ENCODE data around the gene UBAP2L.
"Not testable (repeated sequence)": the region's sequence is repeated elsewhere in the genome, so short reads cannot be mapped to it uniquely, and the experiment has no call there.

The UBAP2L gene

DNA sequence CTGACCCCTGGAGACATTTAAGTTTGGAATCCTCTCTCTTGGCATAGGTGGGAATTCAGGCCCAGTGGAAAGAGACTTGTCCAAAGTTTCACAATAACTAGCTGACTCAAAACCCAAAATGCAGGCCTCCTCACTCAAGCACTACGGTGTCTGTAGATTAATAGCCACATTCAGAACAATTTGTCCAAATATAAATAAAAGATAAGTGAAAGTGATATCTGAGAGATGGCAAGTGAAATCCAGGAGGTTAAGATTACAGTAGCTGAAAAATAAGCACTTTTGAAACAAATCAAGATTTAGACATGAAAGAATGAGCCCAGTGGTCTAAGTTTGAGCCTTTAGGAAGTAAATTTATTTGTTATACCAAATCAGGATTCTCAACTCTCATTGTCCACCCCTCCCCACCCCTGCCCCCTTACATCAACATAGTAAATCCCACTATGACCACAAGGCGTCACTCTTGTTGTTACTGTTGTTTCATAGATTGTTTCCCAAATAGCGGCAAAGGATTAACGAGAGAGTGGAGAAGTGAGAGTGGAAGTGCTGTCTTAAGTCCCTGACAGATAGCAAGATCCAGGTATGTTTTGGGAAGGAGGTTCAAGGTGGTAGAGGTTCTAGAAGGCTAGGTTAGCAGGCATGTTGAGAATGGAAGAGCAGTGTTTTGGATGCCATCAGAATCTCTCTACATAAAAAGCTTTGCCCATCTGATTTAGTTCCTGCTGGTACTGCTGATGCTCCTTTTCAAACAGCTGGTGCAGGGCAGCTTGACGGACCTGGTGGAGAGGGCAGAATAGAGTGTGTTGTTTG is 21.8 kb upstream of the UBAP2L start:
- DNase-seq, result peak; percentile 3

DNA sequence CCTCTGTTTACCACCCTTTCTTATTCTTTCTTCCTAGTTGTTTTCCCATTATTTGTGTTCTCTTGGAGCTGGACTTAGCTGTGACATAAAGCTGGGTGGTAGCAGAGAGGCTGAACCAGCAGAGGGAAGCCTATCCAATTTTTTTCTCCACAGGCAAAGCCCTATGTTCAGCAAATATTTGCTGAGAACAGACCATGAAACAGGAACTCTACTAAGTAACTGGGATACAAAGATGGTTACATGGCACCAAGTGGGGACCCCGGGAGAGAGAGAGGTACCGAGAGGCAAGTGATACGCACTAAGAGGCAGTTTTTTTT is 21.2 kb upstream of the UBAP2L start:
- DNase-seq, result no peak

DNA sequence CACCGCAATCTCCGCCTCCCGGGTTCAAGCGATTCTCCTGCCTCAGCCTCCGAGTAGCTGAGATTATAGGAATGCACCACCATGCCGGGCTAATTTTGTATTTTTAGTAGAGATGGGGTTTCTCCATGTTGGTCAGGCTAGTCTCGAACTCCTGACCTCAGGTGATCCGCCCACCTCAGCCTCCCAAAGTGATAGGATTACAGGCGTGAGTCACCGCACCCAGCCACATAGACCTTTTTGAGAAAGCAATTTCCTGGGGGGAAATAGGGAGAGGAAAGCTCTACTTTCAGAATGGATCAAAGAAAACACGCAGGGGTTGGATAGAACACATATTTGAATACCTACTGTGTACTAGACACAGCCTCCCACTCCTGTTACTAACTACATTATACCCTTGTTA is 15.0 kb upstream of the UBAP2L start:
- not testable (repeated sequence) for DNase-seq

DNA sequence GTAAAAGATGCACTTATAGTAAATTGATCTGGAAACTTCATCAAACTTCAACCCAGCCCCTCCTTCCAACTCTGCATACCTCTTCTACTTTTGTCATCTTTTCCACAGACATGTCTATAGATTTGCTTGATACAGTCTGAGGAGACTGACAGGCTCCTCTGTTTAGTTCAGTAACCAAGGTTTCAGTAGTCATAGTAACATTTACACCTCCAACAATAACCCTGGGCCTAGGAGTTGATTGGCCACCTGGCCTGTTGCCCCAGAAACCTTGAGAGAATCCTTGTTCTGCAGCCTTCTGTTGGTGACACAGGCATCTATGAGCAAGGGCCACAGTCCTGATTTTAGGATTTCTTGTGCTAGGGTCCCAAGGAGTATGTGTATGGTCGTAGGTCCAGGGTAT is 14.6 kb upstream of the UBAP2L start, which contains the start of gene CFAP141:
CFAP141 (minus strand) TSS at position 138 of the 400 bp plus-strand sequence; CDS start at position 112, 26 bp downstream.
- DNase-seq, result peak; percentile 14

DNA sequence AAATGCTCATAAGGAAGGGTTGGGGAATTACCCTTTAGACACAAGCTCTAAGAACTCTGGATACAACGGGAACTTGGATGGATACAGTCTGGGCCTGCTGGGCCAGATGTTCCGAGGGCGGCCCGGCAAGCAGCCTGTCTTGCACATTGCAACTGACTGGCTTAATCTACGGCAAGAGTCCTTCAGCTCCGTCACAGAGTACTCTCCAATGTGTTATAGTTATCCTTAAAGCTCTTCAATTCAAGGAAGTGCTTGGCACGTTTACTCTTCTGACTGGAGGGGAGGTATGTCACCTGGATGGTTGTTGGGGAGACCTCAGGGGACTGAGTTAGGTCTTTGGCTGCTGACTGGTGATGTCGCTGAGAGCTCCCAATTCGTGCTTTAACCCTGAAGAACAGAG is 13.5 kb upstream of the UBAP2L start:
- no peak for DNase-seq

DNA sequence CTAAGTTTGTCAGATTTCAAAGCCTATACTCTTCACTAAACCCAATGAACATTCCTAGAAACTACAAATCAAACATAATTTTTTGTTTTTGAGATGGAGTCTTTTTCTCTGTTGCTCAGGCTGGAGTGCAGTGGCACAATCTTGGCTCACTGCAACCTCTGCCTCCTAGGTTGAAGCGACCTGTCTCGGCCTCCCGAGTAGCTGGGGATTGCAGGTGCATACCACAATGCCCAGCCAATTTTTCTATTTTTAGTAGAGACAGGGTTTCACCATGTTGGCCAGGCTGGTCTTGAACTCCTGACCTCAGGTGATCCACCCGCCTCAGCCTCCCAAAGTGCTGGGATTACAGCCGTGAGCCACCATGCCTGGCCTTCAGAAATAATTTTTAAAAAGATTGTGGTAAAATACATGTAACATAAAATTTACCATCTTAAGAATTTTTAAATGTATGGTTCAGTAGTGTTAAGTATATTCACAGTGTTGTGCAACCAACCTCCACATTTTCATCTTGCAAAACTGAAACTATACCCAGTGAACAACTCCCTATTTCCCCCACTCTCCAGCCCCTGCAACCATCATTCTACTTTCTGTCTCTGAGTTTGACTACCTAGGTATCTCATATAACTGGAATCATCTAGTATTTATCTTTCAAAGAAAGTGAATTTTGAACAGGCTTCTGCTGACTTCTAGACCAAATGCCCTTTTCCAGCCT is 11.9 kb upstream of the UBAP2L start:
- DNase-seq, result no peak

DNA sequence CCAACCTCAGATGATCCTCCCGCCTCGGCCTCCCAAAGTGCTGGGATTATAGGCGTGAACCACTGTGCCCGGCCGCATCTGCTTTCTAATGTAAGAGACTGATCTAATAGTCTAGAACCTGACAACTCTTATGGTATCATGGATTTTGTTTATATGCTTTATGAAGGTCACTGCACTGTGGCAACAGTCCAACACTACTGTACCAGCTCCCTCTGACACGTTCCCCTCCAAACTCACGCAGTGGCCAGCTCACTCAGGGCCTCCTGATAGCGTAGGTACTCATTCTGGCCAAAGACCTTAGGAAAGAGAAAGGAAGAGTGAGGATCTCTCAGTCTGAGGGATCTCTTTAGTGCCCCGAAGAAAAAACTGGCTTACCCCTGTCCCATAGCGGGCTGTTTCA is 8.7 kb upstream of the UBAP2L start:
- DNase-seq, result no peak

DNA sequence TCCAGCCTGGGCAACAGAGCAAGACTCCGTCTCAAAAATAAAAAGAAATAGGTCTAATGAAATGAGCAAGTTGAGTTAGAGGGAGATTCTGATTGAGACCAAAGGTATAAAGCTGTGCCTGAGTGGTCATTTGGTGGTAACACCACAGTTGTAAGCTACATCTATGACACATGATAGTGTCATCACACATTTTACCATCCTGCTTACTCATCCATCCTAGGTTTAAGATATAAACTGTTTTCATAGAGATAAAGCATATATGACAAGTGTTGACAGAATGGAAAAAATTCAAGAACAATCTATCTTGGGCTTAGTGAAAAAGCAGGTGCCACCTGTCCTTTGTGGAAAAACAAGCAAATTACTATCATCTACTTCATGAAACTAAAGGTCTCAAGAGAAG is 7.5 kb upstream of the UBAP2L start:
- DNase-seq, result no peak

DNA sequence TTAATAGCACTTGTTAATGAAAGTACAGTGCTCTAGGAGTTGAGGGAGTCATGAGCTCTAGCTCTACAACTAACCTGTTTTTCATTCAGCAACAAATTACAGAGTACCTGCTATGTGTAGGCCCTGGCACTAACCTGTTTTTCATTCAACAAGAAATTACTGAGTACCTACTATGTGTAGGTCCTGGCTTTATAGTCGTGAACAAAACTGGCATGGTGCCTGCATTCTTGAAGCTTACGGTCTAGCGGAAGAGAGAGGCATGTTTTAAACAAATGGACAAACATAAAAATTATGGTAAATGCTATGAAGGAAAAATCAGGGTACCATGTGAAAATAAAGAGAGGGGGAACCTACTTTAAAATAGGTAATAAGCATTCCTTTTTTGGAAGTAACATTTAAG is 2.2 kb upstream of the UBAP2L start:
- no peak for DNase-seq

DNA sequence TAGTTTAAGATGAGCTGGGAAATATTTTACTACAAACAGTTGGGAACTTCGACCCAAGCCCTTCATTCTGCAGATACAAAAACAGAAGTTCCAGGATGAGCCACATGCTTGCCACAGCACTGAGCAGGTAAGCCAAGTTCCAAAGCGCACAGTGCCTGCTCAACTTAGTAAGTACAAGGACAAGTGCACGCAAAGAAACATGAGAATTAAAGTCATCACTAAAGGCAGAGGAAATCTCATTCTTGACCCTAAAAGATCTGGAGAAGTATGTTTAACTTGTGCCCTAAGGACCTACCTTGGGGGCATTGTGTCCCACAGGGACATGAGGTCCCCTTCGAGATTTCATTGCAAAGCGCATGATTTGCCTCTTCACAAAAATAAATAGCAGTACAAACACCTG is 1.2 kb upstream of the UBAP2L start:
- DNase-seq, result no peak

DNA sequence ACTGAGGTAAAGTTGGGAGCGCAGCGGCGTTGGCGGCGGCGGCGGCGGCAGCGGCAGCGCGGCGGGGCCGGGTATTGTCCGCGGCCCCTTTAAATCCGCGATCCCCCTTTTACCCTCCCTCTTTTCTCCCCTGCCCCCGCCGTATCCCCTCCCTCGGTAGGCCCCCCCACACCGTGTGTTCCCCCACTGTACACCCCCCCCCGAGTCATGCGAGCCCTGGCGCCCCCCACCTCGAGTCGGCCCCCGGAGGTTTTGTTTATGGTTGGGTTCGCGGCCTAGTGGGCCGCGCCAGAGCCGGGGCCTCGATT is 169 bp downstream of the UBAP2L start:
- DNase-seq, result no peak

DNA sequence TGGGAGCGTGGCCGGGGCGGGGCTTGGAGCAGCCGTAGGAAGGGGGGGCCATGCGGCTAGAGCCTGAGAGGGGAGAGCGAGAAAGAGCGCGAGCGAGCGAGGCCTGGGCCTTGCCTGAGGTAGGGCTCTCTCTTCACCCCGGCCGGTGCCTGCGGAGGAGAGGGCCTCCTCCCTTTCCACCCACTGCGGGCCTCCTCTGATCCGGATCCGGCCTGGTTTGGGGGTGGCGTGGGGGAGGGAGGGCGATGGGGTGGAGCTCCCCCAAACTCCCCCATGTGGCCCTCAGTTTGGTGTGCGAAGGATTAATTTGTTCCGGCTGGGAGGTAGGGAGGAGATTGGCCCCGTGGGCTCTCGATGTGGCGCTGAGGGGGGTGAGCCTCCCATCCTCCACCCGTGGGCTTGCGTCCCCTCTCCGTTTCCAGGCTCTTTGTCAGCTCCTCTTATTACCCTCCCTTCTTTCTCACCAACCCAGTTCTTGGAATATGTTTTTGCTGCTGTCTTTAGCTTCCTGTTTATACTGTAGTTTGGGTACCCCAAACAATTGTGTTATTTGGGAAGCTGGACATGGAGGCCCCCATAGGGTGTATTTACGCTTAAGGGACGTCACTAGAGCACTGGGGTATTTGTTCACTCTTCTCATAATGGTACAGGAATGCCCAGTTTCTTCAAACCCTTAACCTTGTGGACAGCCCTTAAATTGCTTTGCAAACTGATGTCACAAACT is 685 bp downstream of the UBAP2L start:
- peak; percentile 46 for DNase-seq

DNA sequence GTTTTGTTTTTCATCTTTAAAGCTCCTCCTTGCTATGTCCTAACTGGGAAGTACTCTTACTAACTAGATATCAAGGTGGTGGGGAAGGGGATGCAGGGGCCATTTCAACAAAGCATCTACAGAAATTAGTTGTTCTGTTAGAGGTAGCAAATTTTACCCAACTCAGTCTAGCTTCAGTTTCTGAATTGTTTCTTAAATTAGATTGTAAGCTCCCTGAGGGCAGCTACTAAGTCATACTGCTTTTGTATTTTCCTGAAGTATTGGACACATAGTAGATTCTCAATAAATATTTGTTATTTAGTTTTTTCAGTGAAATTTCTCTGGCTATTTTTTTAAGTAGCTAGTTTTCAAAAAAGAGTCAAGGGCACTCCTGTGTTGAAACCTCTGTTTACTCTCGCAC is 1.8 kb downstream of the UBAP2L start:
- DNase-seq, result no peak

DNA sequence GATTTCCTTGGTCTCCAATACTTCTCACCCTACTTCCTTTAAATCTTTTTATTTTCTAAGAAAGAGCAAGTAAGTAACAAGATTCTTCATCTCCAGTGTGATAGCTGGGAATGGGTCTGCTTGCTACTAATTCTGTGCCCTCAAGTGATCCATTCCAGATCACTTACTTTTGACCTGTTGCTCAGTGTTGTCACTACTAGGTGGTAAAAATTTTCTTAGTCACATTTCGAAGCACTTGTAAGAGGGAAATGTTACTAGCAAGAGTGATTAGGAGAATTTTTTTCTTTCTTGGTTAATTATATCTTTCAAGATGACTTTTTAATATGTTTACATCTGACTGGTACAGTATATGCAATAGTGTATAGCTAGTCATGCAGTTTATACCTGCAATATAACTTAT is 2.2 kb downstream of the UBAP2L start:
- no peak for DNase-seq

DNA sequence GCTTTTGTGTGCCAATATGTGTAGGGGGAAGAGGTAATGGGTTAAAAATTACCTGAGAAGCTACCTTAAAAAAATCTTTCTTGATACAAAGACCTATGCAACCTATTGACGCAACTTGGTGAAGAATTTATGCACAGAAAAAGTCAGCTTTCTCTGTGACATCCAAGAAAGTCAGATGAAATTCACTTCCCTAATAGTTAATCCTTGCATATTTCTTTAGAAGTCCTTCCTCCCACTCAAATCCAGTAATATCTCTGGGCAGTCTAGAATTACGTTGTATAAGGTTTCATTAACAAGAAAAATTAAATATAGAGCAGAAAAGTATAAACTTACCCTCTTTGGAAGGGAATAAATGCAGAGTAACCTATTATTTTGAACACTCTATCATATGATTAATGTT is 2.9 kb downstream of the UBAP2L start:
- no peak for DNase-seq

DNA sequence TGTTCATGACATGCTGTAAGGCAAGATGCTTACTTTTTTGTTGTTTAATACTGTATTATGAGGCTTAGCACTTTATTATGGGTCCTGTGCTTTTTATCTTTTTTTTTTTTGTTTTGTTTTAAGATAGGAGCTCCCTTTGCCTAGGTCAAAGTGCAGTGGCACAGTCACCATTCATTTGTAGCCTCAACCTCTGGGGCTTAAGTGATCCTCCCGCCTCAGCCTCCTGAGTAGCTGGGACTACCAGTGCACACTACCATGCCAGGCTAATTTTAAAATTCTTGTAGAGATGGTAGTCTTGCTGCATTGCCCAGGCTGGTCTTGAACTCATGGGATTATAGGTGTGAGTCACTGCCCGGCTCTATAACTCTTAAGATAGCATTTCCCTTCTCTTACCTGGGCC is 4.6 kb downstream of the UBAP2L start:
- no peak for DNase-seq

DNA sequence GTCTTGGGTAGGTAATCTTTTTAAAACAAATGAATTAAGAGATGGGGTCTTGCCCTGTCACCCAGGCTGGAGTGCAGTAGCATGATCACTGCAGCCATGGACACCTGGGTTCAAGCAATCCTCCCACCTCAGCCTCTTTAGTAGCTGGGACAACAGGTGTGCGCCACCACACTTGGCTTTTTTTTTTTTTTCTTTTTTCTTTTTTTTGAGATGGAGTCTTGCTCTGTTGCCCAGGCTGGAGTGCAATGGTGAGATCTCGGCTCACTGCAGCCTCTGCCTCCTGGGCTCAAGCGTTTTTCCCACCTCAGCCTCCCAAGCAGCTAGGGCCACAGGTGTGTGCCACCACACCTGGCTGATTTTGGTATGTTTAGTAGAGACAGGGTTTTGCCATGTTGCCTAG is 10.4 kb downstream of the UBAP2L start:
- not testable (repeated sequence) for DNase-seq

DNA sequence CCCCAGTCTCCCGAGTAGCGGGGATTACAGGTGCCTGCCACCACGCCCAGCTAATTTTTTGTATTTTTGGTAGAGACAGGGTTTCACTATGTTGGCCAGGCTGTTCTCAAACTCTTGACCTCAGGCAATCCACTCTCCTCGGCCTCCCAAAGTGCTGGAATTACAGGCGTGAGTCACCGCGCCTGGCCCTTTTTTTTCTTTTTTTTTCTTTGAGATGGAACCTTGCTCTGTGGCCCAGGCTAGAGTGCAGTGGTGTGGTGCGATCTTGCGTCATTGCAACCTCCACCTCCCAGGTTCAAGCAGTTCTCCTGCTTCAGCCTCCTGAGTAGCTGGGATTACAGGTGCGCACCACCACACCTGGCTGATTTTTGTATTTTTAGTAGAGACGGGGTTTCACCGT is 12.4 kb downstream of the UBAP2L start:
- not testable (repeated sequence) for DNase-seq

DNA sequence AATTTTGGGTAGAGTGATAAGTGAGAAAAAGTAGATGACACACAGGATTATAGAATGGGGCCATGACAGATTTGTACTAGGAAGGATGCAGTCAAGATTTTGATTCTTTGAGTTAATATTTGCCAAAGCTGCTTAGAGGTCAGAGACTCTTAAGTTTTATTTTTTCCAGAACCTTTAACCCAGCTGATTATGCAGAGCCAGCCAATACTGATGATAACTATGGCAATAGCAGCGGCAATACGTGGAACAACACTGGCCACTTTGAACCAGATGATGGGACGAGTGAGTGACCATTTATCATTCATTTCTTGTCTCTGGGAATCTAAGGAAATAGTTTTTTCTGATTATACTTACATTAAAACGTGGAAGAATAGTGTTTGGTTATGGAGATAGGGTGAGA is 16.1 kb downstream of the UBAP2L start:
- no peak for DNase-seq

DNA sequence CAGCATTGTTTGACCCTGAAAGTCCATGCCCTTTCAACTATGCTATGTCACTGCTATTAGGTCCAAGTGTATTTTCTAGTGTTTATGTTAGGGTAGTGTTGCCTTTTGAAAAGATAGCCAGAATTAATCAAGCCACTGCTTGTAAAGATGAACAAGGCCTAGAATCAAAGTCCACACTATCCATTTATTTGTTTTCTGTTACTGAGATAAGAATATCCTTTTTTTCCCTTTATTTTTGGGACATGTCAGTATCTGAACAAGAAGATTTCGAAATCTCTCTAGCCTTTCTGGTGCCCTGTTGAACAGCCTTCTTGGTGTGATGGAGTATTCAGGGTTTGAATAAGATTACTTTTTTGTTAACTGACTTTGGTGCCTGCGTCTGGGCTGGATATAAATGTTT is 16.7 kb downstream of the UBAP2L start:
- no peak for DNase-seq

DNA sequence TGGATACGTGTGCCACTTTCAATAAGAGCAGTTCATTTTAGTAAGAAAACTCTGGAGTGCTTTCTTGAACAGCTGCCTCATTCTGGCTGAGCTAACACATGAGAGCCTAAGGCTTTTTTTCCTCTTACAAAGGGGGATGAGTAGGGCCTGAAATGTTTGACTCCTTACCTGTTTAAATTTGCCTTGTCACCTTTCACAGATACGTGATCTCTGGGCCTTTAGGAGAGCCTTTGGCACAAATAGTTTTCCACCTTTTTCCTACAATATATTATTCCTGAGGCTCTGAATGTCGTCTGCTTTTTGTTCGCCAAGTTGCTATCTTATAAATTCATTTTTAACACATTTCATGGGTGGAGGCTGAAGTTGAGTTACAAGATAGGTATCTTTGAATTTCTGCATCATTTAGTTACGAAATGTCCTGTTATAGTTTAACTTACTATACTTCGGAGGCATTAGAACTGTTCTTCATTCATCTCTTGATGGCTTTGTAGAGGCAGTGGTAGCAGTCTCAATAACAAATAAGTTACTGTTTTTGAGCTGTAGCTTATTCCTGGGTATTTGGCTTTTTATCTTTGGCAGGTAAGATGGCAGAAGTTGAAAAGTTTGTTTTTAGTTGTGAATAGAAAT is 17.2 kb downstream of the UBAP2L start:
- no peak for DNase-seq

DNA sequence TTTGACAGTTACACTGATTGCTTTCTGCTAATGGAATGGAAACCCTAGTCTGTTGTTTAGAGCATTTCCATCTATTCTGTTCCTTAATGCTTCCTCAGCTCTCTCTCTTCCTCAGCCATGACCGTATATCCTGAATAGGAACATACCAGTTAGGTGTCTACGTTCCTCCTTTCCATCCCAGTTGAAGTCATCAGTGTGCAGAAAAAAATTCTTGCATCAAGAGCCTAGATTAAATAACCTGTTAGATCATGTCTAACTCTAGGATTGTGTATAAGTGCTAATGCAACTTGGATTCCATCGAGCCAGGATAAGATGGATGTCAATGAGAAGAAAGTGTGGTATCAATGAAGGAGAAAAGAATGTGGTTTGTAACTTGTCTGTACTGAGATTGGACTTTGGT is 18.7 kb downstream of the UBAP2L start:
- DNase-seq, result no peak

DNA sequence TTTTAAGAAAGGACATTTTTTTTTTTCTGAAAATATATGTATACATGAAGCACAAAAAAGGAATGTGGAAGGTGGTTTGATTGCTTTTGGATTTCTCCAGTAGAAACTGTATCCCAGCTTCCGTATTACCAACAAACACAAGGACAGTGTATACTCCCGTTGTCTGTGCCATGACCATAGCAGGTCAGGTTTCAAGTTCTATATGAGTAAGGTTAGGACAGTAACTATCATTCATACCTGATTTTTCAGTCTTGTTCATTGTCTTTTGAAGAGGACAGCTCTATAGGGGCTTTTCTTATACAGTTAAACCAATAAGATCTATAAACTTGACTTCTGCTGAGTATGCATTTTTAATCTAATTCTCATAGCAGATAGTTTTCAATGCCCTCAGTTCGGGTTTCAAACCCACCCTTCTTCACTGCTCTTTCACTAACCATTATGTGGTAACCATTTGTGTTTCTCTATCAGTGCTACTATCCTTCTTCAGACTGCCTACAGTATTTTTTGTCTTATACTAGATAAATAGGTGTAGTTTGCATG is 19.6 kb downstream of the UBAP2L start:
- no peak for DNase-seq
